ENCODE data around the gene ALG11.
"Not testable (repeated sequence)": the region's sequence is repeated elsewhere in the genome, so short reads cannot be mapped to it uniquely, and the experiment has no call there.

ALG11 gene

DNA sequence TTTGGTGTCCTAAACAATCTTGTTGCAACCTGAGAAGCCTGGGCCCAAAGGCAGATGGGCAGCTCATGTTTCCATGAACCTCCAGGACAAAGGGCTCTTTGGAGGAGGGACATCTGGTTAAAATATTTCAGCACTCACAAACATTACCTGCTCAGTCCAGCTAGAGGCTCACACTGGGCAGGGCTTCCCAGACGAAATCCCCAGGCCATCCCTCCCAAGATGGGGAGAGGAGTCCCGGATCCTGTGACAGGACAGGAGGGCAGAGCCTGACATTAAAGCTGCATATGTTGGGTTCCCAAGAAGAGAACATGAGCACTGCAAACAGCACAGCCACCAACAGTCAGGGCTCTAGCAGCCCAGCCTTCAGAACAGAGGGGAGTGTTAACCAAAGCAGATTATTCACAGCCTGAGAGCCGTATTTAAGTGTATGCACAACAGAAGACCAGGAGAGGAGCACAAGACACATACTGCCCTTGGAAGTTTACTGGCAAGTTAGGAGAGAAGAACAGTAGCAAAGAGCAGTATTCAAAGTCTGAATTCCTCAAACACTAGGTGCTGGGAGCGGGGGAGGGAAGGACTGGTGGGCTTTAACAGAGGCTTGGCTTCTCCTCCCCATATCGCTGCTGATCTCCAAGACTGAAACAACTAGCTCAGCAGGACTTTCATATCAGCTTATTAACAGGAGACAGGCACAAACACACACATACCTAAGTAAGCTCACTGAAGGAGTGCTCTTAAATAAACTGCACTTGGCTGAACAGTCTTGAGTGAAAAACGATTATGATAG, 13.3 kb upstream of the ALG11 start:
- no peak for DNase-seq

DNA sequence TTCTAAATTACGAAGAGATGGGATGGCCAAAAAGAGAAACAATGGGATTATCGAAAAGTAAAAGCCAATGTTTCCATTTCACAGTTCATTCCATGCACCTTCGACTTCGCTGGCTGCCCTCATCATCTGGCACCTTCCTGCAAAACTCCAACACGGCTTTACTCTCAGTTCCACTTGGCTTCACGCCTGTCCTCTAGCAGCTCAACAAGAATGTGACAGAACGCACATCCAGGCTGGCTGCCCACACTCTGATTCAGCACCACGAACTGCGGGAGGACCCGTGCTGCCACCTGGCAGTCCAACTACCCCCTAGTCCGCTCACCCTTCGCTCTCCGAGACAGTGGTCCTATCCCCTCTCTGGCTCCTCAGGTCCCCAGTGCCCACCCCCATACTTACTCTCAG, 12.7 kb upstream of the ALG11 start:
- no peak for DNase-seq

DNA sequence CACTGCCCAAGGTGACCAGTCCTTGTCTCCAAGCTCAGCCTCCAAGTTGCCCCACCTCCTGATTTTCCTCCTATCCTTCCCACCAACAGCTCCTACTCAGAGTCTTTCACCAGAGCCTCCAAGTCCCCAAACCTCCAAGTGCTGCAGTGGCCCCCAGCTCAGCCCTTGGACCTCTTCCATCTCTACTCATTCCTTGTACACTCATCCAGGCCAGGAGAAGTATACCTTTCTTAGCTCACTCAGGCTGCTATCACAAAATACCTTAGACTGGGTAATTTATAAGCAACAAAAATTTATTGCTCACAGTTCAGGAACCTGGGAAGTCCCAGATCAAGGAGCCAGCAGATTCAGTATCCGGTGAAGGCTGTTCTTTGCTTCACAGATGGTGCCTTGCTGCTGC, 12.3 kb upstream of the ALG11 start:
- no peak for DNase-seq

DNA sequence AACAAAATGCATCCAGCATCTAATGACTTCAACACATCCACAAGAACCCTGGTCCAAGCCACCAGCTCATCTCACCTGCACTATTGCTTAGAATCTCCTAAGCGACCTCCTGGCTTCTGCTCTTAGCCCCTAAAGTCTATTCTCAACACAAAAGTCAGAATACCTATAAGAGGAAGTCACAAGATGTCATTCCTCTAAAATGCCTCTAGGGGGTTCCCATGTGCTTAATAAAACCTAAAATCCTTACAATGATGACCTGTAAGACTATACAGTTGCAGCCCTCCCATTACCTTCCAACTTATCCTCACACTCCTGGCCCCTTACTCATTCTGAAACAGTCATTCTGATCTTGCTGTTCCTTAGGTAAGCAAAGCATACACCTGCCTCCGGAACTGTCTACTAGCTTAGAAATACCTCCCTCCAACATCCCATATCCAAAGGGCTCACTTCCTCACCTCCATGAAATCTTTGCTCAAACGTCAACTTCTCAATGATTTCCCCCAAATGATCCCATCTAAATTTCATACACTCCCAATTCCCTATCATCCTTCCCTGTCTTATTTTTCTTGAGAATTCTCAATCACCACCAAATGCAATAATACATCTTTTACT, 11.0 kb upstream of the ALG11 start:
- DNase-seq: no peak

DNA sequence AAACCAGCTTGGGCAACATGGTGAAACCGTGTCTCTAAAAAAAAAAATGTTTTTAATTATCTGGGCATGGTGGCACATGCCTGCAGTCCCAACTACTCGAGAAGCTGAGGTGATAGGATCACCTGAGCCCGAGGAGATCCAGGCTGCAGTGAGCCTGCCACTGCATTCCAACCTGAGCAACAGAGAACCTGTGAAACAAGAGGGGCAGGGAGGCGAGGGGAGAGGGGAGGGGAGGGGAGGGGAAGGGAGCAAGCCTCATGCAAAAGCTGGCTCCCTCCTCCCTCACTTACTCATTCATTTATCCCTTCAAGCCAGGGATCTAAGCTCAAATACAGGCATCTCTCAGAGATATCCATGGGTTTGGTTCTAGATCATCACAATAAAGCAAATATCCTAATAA, 9.8 kb upstream of the ALG11 start:
- no peak for DNase-seq

DNA sequence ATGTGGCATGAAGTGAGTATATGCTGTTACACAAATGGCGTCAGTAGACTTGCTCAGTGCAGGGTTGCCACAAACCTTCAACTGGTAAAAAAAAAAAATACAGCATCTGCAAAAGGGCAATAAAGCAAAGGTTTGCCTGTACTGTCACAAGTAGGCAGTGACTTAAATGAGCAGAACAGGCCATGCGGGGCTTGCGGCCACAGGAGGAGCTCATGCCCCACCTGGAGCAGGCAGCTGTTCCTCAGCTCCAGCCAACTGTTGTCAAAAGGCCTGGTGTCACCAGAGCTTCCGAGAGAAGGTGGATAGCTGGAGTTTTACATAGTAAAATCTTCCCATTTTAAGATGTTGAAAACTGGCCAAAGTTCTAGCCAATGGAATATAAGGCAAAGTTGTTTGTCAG, 8.7 kb upstream of the ALG11 start:
- DNase-seq: no peak

DNA sequence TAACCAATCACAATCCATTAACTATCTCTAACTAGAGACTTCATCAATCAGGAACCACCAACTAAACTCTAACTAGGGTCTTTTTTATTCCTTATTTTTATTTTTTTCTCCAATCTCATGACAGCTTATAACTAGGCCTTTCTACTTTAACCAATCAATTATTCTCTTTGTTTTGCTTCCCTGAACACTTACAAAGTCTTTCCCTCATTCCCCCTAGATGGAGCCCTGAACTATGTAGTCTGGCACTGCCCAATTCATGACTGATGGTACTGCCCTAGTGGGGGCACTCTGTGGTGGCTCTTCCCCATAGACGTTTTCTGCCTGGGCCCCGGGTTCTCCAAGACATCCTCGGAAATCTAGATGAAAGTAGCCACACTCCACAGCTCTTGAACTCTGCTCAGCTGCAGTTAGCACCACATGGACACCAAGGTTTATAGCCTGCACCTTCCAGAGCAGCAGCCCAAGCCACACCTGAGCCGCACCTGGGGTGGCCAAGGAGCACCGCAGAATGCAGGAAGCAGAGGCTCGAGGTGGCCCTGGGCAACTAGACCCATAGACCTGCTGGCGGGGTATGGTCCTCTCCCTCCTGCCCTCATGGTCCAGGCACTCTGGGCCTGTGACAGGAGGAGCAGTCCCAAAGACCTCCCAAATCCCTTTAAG, 7.6 kb upstream of the ALG11 start:
- no peak for DNase-seq

DNA sequence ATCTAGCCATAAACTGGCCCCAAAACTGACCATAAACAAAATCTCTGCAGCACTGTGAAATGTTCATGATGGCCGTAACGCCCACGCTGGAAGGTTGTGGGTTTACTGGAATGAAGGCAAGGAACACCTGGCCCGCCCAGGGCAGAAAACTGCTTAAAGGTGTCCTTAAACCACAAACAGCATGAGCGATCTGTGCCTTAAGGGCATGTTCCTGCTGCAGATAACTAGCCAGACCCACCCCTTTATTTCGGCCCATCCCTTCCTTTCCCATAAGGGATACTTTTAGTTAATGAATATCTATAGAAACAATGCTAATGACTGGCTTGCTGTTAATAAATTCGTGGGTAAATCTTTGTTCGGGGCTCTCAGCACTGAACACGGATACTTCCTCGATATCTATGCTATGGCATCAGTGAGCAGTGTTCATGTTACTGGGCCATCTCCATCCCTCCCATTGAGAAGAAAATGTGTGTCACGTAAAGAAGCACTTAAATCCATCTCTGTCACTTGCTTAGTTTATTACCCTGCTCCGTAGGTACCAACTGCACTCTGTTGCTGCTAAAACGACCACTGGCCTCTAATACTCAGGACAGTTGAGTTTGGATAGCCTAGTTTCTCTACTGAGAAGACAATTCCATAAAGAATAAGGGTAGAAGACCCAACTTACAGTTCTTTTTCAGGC, 6.2 kb upstream of the ALG11 start:
- no peak for DNase-seq

DNA sequence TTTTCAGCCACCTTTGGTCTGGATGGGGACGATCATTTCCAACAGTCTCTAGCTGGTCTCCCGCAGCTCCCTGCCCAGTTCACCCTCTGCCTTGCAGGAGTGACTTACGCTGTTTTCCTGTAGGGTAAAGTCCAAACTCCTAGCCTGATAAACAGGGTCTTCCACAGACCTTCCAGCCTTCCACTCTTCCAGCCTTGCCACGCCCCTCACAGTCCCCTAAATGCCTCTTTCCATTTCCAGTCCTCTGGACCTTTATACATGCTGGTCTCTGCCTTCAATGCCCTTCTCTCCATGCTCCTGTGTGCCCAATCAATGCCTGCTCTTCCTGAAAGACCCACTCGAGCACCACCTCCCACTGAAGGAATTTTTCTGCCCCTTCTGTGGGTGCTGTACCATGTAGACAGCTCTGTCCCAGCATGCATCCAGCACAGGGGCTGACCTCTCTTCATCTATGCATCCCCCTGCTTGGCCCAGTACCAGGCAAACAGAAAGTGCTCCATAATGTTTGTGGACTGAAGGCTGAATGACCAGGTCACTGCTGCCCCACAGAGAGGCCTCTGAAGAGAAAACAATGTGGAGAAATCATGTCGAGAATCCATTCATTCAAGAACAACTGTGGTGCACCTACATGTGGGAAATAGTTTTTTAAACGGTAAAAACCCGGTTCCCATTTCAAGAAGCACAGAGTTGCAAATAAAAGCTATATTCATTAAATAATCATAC, 5.5 kb upstream of the ALG11 start:
- no peak for DNase-seq

DNA sequence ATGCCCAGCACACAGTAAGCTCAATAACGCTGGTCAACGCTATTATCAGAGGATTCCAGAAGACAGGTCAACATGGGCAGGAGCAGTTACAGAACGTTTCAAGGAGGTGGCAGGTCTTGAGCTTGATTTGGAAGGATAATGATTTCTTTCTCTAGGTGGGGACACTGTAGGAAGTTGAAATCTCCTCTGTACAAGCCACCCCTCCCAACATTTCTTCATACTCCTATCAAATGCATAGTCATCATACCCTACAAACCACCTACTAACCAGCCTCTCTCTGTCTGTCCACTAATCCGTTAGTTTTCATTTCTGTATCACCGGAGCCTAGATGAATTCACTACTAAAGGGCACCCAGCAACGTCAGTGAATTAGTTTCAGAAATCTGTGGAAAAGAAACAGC, 2.3 kb upstream of the ALG11 start:
- DNase-seq: no peak

DNA sequence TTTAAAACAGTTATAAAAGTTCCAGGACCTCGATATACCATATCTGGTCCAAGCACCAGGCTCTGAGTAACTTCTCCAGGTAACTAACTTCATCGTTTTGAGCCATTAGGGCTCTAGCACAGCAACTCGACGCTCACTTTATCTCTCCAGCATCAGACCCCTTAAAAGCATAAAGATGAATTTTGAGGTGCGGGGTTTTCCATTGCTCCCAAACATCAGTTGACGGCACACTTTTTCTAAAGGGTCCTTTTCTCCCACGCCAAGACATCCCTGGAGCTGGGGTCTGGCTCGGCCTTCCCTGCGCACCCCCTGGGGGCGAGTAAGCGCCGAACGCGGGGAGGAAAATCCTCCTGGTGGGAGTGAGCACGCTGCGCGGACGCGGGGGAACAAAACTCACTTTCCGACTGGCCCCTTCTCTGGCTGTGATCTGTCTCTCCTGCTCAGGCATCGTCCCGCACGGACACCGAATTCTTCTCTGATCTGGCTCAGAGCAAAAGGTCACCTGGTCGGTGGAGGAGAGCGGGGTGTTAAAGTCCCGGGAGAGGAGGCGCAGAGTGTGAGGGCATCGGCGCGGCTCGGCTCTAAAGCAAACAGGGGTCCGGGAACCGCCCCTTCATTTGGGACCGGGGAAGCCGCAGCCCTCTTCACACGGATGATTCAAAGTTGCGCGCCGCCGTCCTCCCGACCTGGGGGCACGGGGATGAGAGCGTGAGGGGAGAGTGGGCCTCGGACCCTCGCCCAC, 1.1 kb upstream of the ALG11 start, which contains the start of gene ATP7B:
Gene ATP7B (minus strand): TSS at position 561 of the 742 bp plus-strand sequence. CDS start 113 bp downstream, at position 448.
- DNase-seq: no peak

DNA sequence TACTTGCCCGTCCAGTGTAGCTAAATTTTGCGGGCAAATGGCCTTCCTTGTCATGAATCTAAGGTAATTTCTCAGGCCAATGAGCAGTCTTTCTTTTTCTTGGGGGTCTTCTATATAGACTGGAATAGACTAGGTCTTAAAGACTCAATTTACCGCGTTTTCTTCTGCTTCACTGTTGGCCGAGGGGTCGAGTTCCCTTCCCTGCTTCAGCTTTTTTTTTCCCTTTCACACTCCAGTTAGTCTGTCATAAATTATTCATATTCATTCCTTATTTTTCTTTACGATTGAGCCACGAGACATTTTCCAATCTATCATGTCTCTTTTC, 276 bp downstream of the ALG11 start:
- no peak for DNase-seq

DNA sequence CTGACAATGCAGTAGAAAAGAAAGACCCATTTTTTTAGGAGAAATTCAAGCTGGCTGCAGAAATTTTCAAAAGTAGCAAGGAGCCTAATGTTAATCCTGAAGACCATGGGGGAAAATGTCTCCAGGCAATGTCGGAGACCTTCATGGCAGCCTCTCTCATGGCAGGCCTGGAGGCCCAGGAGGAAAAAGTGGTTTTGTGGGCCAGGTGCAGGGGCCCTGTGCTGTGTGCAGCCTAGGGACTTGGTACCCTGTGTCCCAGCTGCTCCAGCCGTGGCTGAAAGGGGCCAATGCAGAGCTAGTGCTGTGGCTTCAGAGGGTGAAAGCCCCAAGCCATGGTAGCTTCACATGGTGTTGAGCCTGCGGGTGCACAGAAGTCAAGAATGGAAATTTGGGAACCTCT, 4.1 kb downstream of the ALG11 start:
- no peak for DNase-seq

DNA sequence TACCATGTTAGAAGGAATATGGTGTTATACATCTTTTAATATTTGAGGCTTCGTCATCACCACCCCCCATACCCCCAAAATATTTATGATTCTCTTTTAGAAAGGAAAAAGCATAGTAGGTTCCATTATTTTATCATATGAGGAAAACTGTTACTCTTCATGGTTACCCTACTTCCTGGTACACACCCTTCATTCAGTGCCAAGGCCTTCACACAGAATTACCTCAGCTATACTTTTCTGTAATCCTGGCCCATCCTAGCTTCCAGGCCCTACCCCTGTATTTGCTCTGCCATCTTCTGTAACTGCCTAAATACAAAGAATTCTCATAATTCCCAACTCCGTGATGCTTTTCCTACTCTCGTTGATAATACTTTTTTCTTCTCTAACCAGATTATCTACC, 8.0 kb downstream of the ALG11 start:
- no peak for DNase-seq

DNA sequence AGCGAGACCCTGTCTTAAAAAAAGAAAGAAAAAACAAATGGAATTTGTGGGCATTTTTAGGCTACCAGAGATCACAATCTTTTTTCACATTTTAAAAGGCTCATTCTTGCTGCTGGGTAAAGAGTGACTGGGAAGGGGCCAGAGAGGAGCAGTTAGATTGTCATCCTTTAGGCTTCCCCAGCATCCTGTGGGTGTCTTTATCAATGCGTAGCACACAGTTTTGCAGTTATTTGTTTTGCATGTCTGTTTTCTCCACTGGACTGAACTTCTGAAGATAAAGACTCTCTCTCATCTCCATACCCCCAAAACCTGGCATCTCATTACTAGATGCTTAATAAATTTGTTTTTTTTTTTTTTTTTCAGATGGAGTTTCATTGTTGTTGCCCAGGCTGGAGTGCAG, 10.2 kb downstream of the ALG11 start:
- DNase-seq: no peak

DNA sequence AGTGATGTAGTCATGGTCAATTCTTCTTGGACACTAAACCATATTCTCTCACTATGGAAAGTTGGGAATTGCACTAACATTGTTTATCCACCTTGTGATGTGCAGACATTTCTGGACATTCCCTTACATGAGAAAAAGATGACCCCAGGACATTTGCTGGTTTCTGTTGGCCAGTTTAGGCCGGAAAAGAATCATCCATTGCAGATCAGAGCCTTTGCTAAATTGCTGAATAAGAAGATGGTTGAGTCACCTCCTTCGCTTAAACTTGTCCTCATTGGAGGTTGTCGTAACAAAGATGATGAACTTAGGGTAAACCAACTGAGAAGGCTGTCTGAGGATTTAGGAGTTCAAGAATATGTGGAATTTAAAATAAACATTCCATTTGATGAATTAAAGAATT, 12.3 kb downstream of the ALG11 start, which contains the start of gene UTP14C:
Gene UTP14C (plus strand): TSS at position 211 of the 400 bp plus-strand sequence. CDS start 4,114 bp downstream, outside the sequence.
- no peak for DNase-seq

DNA sequence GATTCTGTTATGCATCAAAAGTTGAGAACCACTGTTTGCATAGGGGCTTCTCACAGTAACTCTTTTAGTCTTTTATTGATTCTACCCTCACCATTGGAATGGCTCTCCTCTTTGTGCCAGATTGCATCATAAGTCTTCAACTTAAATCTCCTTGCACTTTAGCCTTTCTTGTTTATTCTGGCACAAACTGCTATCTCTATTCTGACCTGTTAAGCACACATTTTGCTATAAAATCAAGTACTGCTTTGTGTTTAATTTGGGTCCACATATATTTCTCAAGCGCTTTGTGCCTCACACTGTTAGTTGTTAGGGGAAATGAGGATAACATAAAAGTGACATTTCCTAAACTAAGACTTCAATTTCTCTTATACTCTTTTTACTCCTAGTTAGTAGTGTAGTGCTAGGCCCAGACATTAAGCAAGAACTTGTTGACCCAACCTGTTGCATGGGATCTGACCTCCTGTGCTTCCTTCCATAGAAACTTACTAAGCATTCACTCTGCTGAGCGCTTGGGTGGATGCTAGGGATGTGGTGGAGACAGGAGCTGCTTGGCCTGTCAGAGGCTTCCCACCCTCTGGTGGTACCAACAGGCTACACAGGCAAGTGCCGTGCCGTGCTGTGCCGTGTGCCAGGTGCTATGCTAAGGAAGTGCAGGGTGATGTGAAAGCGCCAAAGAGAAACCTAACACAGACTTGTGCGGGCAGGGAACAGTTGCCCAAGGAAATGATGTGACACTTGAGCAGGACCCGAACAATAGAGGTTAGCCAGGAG, 13.5 kb downstream of the ALG11 start:
- no peak for DNase-seq

DNA sequence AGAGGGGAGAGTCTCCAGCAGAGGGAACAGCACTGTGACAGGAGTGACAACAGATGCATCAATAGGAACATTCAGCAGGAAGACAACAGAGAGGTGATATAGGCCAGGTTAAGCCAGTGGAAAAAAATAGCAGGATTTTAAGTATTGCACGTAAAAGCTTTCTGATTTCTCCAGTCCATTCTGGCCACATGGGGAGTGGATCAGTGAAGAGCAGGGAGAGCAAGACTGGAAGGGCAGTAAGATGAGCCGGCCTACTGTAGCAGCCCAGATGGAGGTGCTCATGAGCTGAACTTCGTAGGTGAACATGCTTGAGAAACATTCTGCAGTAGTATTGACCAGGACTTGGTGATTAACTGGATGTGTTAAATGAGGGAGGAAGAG, 14.0 kb downstream of the ALG11 start:
- DNase-seq: no peak

DNA sequence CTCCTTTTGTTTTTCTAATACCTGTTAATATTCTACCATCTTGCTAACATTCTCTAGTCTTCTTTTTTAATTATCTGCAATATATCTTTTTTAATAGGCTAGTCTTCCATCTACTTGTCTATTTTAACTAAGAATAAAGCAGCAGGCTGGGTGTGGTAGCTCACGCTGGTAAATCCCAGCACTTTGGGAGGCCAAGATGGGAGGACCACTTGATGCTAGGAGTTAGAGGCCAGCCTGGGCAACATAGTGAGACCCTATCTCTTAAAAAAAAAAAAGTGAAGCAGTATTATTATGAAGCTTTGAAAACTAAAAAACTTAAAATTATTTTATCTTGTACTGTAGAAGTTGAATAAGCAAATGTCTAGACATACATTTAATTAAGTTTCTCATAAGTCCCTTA, 15.6 kb downstream of the ALG11 start:
- DNase-seq: no peak

DNA sequence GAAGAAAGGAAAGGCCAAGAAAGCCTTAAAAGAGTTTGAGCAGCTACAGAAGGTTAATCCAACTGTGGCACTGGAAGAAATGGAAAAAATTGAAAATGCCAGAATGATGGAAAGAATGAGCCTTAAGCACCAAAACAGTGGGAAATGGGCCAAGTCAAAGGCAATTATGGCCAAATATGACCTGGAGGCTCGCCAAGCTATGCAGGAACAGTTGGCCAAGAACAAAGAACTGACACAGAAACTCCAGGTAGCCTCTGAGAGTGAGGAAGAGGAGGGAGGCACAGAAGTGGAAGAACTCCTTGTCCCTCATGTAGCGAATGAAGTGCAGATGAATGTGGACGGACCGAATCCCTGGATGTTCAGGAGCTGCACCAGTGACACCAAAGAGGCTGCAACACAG, 17.4 kb downstream of the ALG11 start:
- DNase-seq: no peak

DNA sequence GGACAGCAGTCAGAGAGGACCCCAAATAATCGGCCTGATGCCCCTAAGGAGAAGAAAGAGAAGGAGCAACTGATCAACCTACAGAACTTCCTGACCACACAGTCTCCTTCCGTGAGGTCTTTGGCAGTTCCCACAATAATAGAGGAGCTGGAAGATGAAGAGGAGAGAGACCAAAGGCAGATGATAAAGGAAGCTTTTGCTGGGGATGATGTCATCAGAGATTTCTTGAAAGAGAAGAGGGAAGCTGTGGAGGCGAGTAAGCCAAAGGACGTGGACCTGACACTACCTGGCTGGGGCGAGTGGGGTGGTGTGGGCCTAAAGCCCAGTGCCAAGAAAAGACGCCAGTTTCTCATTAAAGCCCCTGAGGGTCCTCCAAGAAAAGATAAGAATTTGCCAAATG, 18.2 kb downstream of the ALG11 start:
- not testable (repeated sequence) for DNase-seq

All from NCI-H187 treated with DMSO at 0.1 percent for 48 hours (cell line).